HG03066 (cell line): Measurements from ENCODE around the gene LIAS.
"Not testable (repeated sequence)": the region's sequence is repeated elsewhere in the genome, so short reads cannot be mapped to it uniquely, and the experiment has no call there.

Experiments
- ATAC-seq: cut with Tn5 transposase; IDR thresholded peaks from one replicate; pipeline ENCODE4 v1.9.1; 2021; ENCODE audit warnings: low read depth; ENCODE audit not compliant: unreplicated experiment

The LIAS gene

GRCh38 chr4:39495446-39496213 lies 36.8 kb downstream of the LIAS start:
- ATAC-seq: no peak

- ATAC-seq: no peak
Observed at GRCh38 chr4:39497909-39498726, 39.3 kb downstream of the LIAS start.

GRCh38 chr4:39498727-39499020 lies 39.8 kb downstream of the LIAS start:
- ATAC-seq: no peak

- no peak for ATAC-seq
Observed at GRCh38 chr4:39502019-39502663, 43.3 kb downstream of the LIAS start.

- ATAC-seq: not testable (repeated sequence)
Observed at GRCh38 chr4:39502664-39503035, 43.8 kb downstream of the LIAS start.

GRCh38 chr4:39504538-39504937 lies 45.7 kb downstream of the LIAS start:
- ATAC-seq: no peak

- no peak for ATAC-seq
Observed at GRCh38 chr4:39505581-39505980, 46.7 kb downstream of the LIAS start.

GRCh38 chr4:39510348-39510929 lies 51.6 kb downstream of the LIAS start:
- ATAC-seq: no peak

GRCh38 chr4:39514266-39514665 lies 55.4 kb downstream of the LIAS start:
- not testable (repeated sequence) for ATAC-seq

- no peak for ATAC-seq
Observed at GRCh38 chr4:39514888-39515401, 56.1 kb downstream of the LIAS start.

GRCh38 chr4:39515669-39516401 lies 57.0 kb downstream of the LIAS start:
- not testable (repeated sequence) for ATAC-seq

GRCh38 chr4:39516407-39516966 lies 57.6 kb downstream of the LIAS start:
- ATAC-seq: no peak

GRCh38 chr4:39518484-39518883 lies 59.6 kb downstream of the LIAS start:
- no peak for ATAC-seq

GRCh38 chr4:39521253-39521919 lies 62.5 kb downstream of the LIAS start:
- ATAC-seq: no peak

- ATAC-seq: no peak
Observed at GRCh38 chr4:39522068-39522467, 63.2 kb downstream of the LIAS start.

GRCh38 chr4:39524161-39524957 lies 65.5 kb downstream of the LIAS start:
- ATAC-seq: no peak

- no peak for ATAC-seq
Observed at GRCh38 chr4:39525822-39526690, 67.2 kb downstream of the LIAS start.
